HepG2 (cell line): ENCODE measurements around the gene YPEL3. TPM values are rescaled to one million over a fixed set of nuclear protein-coding genes. Genes with fewer than 3 reads are reported as not detected.
A peak's percentile ranks its signal among the peaks of the same experiment; 100 is the strongest.

ENCODE experiments used
- AHR ChIP-seq: IDR thresholded peaks from 2 replicates; pipeline ENCODE4 v1.6.1; 2018; ENCODE audit warnings: missing genetic modification reagents, missing compliant biosample characterization
- FOXK1 ChIP-seq: sonication (generic); formaldehyde crosslinking; IDR thresholded peaks from 2 replicates; pipeline ENCODE4 v1.4.0; 2020; ENCODE audit warnings: low read depth, missing genetic modification reagents, borderline replicate concordance
- GABPB1 ChIP-seq: IDR thresholded peaks from 2 replicates; pipeline ENCODE4 v1.6.1; 2016; ENCODE audit warnings: mild to moderate bottlenecking, missing genetic modification reagents, moderate library complexity, missing compliant biosample characterization
- KDM1A ChIP-seq: IDR thresholded peaks from 2 replicates; pipeline ENCODE4 v1.6.1; 2016; ENCODE audit warnings: missing compliant biosample characterization
- NBN ChIP-seq: fragments of 450-650 bp; conservative IDR thresholded peaks from 2 replicates; pipeline ENCODE4 v1.6.1; 2017
- PBX3 ChIP-seq: sonication (generic); formaldehyde crosslinking; IDR thresholded peaks from 2 replicates; pipeline ENCODE4 v1.8.1; 2023; ENCODE audit warnings: missing genetic modification reagents, inconsistent platforms, borderline replicate concordance
- RBFOX2 ChIP-seq: fragments of 200-400 bp; formaldehyde crosslinking; IDR thresholded peaks from 2 replicates; pipeline ENCODE4 v1.6.1; 2017; ENCODE audit warnings: low read depth, mild to moderate bottlenecking, low read length
- REPIN1 ChIP-seq: sonication (generic); formaldehyde crosslinking; IDR thresholded peaks from 2 replicates; pipeline ENCODE4 v1.8.0; 2022; ENCODE audit warnings: missing genetic modification reagents, low read depth, mild to moderate bottlenecking, borderline replicate concordance
- SIX1 ChIP-seq: sonication (generic); formaldehyde crosslinking; IDR thresholded peaks from 2 replicates; pipeline ENCODE4 v1.4.0; 2020; ENCODE audit warnings: missing genetic modification reagents, borderline replicate concordance
- ZBTB20 ChIP-seq: sonication (generic); formaldehyde crosslinking; IDR thresholded peaks from 2 replicates; pipeline ENCODE4 v1.8.1; 2023; ENCODE audit warnings: missing genetic modification reagents, low read depth, mild to moderate bottlenecking, borderline replicate concordance
- ZBTB7A ChIP-seq: sonication (generic); formaldehyde crosslinking; IDR thresholded peaks from 2 replicates; pipeline ENCODE4 v1.8.0; 2022; ENCODE audit warnings: mild to moderate bottlenecking, missing genetic modification reagents
- ZNF17 ChIP-seq: sonication (generic); formaldehyde crosslinking; IDR thresholded peaks from 2 replicates; pipeline ENCODE4 v1.5.0; 2020; ENCODE audit warnings: mild to moderate bottlenecking, missing genetic modification reagents
- ZNF33A ChIP-seq: sonication (generic); formaldehyde crosslinking; IDR thresholded peaks from 2 replicates; pipeline ENCODE4 v1.5.1; 2020; ENCODE audit warnings: missing genetic modification reagents, mild to moderate bottlenecking, moderate library complexity, borderline replicate concordance
- ZNF564 ChIP-seq: sonication (generic); formaldehyde crosslinking; IDR thresholded peaks from 2 replicates; pipeline ENCODE4 v1.8.1; 2023; ENCODE audit warnings: mild to moderate bottlenecking, missing genetic modification reagents
- ZNF883 ChIP-seq: sonication (generic); formaldehyde crosslinking; IDR thresholded peaks from 2 replicates; pipeline ENCODE4 v1.5.1; 2020; ENCODE audit warnings: mild to moderate bottlenecking, missing genetic modification reagents; ENCODE audit errors: not compliant biosample characterization
- polyA plus RNA-seq, 8 experiments: library from polyadenylated mRNA; depleted of rRNA in 3 of 8; stranded (reverse) in 7 of 8; unstranded in 1 of 8; fragments of >200 nt; fragmentation: Illumina TruSeq in 4 of 8; extraction: Trizol in 4 of 8; gene quantifications; 2 replicates each; pipeline versions ENCODE4 v1.2.1 to v1.2.3, GENCODE V29; 2011 to 2016; ENCODE audit warnings: low read depth in 4 of 8, missing spikeins in 1 of 8, mixed read lengths in 1 of 8; ENCODE audit not compliant: insufficient read depth in 1 of 8
- total RNA-seq, 5 experiments: library from RNA; depleted of rRNA; stranded (reverse); fragments of >200 nt; fragmentation: Illumina TruSeq; extraction: Trizol; gene quantifications; 2 replicates each; pipeline ENCODE4 v1.2.3, GENCODE V29; 2016; ENCODE audit warnings: low read depth in 1 of 5
- TF ChIP-seq, protein P1 (sequence below): sonication (generic); formaldehyde crosslinking; IDR thresholded peaks from 2 replicates; pipeline ENCODE4 v1.5.1; 2020; ENCODE audit warnings: mild to moderate bottlenecking, missing genetic modification reagents, borderline replicate concordance
- TF ChIP-seq, protein P2 (sequence below): sonication (generic); formaldehyde crosslinking; IDR thresholded peaks from 2 replicates; pipeline ENCODE4 v1.4.0; 2020; ENCODE audit warnings: missing genetic modification reagents, borderline replicate concordance
- TF ChIP-seq, protein P3 (sequence below): sonication (generic); formaldehyde crosslinking; IDR thresholded peaks from 2 replicates; pipeline ENCODE4; 2020; ENCODE audit warnings: missing genetic modification reagents, mild to moderate bottlenecking, borderline replicate concordance
- TF ChIP-seq, protein P4 (sequence below): IDR thresholded peaks from 2 replicates; pipeline ENCODE4 v1.6.1; 2016; ENCODE audit warnings: low read depth, borderline replicate concordance

Gene YPEL3
- total and polyA plus RNA-seq, 2 of the 13 experiments (the other 11 are each of a cell fraction or from before 2014, with no cell fraction given): 5.4 to 47.0 TPM

GRCh38 chr16:30091474-30092372, 4.3 kb downstream of the YPEL3 start, which contains the start of gene TBX6 (continued):
- TF ChIP-seq ZBTB20 (CRISPR knock-in tag) (peak; percentile 46), SIX1 (CRISPR knock-in tag) (0 out of 2 replicates have a peak, but pooled peaks have one; percentile 29), RBFOX2 (peak; percentile 85), AHR (peak; percentile 85; the same call in 1 of the 2 replicates), ZNF33A (CRISPR knock-in tag) (no peak), GABPB1 (CRISPR knock-in tag) (peak; percentile 94), KDM1A (CRISPR knock-in tag) (peak; percentile 59; the same call in 1 of the 2 replicates), ZBTB7A (CRISPR knock-in tag) (peak; percentile 50; the same call in 1 of the 2 replicates), FOXK1 (CRISPR knock-in tag) (peak; percentile 73; the same call in 1 of the 2 replicates), REPIN1 (no peak), ZNF564 (CRISPR knock-in tag) (no peak), NBN (no peak), ZNF17 (CRISPR knock-in tag) (0 out of 2 replicates have a peak, but pooled peaks have one; percentile 35), ZNF883 (CRISPR knock-in tag) (peak; percentile 87), PBX3 (no peak)
- TF ChIP-seq, protein P1, sequence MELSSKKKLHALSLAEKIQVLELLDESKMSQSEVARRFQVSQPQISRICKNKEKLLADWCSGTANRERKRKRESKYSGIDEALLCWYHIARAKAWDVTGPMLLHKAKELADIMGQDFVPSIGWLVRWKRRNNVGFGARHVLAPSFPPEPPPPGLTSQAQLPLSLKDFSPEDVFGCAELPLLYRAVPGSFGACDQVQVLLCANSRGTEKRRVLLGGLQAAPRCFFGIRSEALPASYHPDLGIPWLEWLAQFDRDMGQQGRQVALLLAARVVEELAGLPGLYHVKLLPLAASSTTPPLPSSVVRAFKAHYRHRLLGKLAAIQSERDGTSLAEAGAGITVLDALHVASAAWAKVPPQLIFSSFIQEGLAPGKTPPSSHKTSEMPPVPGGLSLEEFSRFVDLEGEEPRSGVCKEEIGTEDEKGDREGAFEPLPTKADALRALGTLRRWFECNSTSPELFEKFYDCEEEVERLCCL (CRISPR knock-in tag): peak; percentile 62
- TF ChIP-seq, protein P2, sequence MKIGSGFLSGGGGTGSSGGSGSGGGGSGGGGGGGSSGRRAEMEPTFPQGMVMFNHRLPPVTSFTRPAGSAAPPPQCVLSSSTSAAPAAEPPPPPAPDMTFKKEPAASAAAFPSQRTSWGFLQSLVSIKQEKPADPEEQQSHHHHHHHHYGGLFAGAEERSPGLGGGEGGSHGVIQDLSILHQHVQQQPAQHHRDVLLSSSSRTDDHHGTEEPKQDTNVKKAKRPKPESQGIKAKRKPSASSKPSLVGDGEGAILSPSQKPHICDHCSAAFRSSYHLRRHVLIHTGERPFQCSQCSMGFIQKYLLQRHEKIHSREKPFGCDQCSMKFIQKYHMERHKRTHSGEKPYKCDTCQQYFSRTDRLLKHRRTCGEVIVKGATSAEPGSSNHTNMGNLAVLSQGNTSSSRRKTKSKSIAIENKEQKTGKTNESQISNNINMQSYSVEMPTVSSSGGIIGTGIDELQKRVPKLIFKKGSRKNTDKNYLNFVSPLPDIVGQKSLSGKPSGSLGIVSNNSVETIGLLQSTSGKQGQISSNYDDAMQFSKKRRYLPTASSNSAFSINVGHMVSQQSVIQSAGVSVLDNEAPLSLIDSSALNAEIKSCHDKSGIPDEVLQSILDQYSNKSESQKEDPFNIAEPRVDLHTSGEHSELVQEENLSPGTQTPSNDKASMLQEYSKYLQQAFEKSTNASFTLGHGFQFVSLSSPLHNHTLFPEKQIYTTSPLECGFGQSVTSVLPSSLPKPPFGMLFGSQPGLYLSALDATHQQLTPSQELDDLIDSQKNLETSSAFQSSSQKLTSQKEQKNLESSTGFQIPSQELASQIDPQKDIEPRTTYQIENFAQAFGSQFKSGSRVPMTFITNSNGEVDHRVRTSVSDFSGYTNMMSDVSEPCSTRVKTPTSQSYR (CRISPR knock-in tag): no peak; the same call in 1 of the 2 replicates
- TF ChIP-seq, protein P3, sequence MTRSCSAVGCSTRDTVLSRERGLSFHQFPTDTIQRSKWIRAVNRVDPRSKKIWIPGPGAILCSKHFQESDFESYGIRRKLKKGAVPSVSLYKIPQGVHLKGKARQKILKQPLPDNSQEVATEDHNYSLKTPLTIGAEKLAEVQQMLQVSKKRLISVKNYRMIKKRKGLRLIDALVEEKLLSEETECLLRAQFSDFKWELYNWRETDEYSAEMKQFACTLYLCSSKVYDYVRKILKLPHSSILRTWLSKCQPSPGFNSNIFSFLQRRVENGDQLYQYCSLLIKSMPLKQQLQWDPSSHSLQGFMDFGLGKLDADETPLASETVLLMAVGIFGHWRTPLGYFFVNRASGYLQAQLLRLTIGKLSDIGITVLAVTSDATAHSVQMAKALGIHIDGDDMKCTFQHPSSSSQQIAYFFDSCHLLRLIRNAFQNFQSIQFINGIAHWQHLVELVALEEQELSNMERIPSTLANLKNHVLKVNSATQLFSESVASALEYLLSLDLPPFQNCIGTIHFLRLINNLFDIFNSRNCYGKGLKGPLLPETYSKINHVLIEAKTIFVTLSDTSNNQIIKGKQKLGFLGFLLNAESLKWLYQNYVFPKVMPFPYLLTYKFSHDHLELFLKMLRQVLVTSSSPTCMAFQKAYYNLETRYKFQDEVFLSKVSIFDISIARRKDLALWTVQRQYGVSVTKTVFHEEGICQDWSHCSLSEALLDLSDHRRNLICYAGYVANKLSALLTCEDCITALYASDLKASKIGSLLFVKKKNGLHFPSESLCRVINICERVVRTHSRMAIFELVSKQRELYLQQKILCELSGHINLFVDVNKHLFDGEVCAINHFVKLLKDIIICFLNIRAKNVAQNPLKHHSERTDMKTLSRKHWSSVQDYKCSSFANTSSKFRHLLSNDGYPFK (CRISPR knock-in tag): peak; percentile 57; the same call in 1 of the 2 replicates
- TF ChIP-seq, protein P4, sequence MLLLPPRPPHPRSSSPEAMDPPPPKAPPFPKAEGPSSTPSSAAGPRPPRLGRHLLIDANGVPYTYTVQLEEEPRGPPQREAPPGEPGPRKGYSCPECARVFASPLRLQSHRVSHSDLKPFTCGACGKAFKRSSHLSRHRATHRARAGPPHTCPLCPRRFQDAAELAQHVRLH (CRISPR knock-in tag): no peak
